ENCODE measurements around the gene MAP4K4.

DNA sequence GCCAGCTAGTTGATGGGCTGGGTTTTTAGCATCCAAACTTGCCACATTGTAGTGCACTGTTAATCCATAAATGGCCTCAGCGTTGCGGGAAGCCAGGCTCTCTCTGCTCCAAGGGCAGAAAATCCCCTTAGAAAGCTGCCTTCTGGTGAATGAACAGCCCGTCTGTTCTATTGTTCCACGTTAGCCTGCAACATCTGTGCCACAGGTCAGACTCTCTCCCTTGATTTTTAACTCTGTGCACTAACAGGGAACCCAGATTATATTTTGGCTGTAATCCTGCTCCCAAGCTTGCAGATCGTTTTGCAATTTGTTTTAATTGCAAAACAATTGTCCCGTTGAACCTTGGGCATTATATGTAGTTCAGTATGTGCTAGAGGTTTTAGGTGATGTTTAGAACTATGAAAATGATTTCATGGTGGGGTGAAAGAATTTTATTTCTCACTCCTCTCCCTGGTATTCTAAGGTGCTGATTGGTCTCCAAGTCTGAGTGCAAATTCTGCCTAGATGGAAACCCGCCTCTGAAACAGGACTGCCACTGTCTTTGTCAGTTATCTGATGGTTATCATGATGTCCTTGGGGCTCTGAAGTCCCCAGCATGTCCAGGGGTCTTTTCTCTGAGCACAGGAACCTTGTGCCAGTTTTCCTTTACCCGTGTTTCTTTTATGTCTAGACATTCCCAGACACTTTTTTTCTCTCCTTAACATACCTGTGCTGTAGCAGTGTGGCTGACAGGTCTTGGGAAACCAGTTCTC lies 106.6 kb downstream of the MAP4K4 start:
- TF ChIP-seq CTCF (IDR thresholded peaks at IDR 0.05; ENCODE audit: low read length): no peak
- no peak for TF ChIP-seq EZH2 (optimal IDR thresholded peaks at IDR 0.05; ENCODE audit: low read depth, low read length)
